Hematopoietic multipotent progenitor cell treated with erythropoietin and hydrocortisone succinate and interleukin-3 and kit ligand, for 8 days (in vitro differentiated cells): Measurements from ENCODE around the gene LONP2.

Experiments
- DNase-seq: peaks from one replicate; pipeline ENCODE4 v3.0.0-alpha.2; 2015

Gene LONP2

DNA sequence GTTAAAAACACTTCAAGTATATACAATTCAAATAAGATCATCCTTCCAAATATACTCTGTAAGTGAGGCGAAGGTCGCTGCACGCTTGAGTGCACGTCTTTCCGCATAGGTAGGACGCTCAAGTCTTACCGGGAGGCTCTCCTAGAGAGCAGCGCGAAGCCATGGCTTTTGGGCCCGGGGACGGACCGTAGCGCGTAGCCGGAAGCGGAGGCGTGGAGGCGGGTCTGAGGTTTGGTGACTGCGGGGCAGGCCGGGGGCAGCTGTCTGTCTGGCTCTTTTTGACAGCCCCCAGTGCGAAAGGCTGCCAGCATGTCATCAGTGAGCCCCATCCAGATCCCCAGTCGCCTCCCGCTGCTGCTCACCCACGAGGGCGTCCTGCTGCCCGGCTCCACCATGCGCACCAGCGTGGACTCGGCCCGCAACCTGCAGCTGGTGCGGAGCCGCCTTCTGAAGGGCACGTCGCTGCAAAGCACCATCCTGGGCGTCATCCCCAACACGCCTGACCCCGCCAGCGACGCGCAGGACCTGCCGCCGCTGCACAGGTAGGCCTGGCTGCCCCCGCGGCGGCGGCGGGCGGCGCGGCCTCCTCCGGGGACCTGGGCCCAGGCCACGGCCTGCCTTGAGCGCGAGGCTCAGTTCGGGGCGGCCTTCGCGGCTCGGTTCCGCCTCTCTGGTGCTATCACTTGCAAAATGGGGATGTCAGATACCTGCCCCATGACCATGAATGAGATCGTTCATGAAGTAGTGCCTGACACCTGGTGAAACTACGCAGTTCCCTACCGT is at the start of gene LONP2:
LONP2 (plus strand) TSS at position 221 of the 783 bp plus-strand sequence; CDS start at position 310, 89 bp downstream.
- DNase-seq: peak; percentile 92

- no peak for DNase-seq
Measured at GRCh38 chr16:48194828-48195556, 49.1 kb upstream of the LONP2 start.

DNA sequence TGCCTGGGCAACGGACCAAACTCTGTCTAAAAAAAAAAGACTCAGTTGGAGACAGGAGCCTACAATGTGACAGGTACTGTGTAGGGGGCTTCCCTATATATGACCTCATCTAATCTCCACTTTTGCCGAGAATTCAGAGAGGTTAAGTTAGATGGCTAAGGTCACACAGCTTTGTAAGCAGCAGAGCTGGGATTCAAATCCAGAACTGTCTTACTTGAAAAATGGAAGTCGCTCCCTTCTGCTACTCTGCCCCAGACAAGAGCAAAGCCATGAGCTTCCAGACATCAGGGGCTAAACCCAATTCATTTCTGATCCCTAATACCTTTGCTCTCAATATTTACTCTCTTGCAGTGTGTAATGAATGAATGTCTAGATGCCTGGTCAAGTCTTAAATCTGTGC is 46.8 kb upstream of the LONP2 start:
- DNase-seq: no peak

DNA sequence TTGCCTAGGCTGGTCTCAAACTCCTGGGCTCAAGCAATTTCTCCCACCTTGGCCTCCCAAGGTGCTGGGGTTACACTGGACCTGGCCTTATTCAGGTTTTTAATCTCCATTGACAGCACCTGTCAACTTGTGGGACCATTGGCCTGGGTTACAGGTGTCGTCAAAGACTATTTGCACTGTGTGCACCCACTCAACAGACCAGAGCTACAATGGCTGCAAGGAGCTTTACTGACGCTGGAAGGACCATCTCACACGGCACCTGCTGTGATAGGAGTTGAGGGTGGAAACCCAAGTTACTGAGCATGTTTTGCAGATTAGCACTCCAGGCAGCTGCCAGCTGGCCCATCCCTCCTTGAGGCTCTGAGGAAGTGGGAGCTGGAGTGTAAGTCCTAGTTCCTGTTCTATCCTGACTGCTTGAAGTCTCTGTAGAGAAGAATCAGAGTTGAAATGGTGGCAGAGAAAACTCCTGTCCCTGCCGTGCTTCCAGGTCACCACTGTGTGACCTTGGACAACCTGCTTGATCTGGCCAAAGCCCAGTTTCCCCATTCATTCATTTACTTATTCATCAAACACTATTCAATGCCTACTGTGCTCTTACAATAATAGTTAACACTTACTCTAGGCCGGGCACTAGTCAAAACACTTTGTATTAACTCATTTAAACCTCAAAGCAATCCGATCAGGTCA is 42.4 kb upstream of the LONP2 start:
- DNase-seq: no peak

- no peak for DNase-seq
Measured at GRCh38 chr16:48203974-48204824, 39.9 kb upstream of the LONP2 start.

GRCh38 chr16:48204825-48205151 is 39.3 kb upstream of the LONP2 start:
- no peak for DNase-seq

DNA sequence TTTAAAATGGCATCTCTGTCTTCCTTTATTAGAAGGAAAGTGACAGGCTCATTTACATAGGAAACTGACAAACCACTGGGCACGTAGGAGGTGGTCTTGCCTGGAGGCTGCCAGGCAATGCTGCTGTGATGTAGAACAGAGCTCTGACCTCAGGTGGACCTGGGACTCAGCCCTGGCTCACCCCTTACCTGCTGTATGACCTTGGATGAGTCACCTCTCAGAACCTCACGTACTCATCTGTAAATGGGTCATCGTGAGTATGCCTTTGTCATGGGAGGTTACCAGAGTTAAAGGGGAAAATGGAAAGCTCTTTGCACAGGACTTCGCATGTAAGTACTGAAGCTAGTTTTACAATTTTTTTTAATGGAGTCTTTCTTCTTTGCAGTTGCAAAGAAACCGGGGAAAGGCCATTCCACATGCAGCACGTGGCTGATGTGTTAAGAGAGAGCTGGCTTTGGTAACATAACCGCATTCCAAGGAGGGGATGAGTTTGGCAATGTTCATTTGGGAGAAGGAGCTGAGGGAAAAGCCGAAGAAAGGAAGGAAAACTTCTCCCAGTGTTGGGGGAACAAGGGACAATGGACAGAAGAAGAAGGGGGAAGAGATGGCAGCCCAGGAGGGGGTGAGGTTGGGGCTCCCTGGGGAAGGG is 37.4 kb upstream of the LONP2 start:
- DNase-seq: no peak

DNA sequence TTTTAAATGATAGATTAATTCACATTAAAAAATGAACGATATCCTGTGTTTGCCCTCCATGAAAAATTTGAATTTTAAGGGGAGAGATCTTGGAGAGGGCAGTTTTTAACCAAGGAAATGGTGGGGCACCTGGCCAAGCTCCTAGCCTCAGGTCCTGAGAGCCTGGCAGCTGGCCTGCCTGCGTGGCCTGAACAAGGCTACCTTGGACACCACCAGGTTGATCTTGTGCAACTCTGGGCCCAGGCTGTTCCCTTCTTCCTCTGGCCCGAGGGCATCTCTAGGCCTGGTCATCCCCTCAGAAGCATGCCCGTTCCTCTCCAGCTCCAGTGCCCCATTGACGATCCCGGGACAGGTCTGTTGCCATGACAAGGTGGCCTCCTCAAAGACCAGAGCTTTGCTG is 33.4 kb upstream of the LONP2 start:
- DNase-seq: no peak

- DNase-seq: no peak
Measured at GRCh38 chr16:48212033-48212432, 32.1 kb upstream of the LONP2 start.

DNA sequence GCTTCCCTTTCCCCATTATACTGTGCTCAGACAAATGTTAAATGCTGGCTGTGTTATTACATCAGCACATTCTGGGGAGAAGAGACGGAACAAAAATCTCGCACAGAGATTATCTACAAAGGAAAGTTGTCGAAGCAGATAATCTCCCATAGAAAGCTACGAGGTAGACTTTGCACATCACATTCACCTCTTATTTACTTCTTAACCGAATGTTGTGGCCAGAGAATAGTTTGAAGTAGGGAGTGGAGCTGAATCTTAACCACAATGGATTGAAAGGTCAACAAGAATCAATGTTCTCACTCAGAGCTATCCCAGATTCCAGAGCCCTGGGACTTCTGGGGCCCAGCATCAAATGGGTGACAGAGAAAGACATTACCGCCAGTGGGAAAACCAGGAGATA is 28.4 kb upstream of the LONP2 start:
- DNase-seq: no peak

DNA sequence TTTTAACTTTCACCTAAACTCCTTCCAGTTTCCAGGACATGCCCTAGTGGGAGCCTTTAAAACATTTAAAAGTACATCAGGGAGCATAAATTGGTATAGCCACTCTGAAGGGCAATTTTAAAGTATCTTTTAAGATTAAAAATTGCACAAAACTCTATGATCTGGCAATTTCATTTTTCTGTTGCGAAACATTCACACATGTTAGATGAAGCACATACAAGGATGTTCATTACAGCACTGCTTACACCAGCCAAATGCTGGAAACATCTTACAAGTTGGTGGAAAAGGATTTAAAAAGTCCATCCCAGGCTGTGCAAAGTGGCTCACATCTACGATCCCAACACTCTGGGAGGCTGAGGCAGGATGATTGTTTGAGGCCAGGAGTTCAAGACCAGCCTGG is 26.4 kb upstream of the LONP2 start:
- DNase-seq: no peak

GRCh38 chr16:48218473-48218872 is 25.6 kb upstream of the LONP2 start:
- no peak for DNase-seq

- no peak for DNase-seq
Measured at GRCh38 chr16:48220891-48221290, 23.2 kb upstream of the LONP2 start.

DNA sequence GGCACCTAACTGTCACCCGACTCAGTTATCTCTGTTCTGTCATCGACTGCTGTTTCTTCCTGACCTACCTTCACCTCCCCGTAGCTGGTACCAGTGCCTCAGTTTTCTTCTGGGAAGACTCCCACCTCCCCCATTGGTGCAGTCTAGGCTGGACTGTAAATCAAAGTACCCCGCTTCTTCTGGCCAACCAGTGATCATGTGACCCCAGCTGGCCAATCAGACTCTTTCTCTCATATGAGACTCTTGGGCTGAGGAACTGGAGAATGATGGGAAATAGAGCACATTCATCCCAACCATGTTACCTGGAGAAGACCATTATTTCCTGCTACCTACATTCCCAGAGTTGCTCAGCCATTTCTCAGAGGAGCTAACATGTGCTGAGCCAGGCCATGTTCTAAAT is 20.6 kb upstream of the LONP2 start:
- no peak for DNase-seq

GRCh38 chr16:48225456-48225855 is 18.6 kb upstream of the LONP2 start:
- DNase-seq: no peak

GRCh38 chr16:48231727-48232492 is 12.2 kb upstream of the LONP2 start:
- DNase-seq: peak; percentile 55

DNA sequence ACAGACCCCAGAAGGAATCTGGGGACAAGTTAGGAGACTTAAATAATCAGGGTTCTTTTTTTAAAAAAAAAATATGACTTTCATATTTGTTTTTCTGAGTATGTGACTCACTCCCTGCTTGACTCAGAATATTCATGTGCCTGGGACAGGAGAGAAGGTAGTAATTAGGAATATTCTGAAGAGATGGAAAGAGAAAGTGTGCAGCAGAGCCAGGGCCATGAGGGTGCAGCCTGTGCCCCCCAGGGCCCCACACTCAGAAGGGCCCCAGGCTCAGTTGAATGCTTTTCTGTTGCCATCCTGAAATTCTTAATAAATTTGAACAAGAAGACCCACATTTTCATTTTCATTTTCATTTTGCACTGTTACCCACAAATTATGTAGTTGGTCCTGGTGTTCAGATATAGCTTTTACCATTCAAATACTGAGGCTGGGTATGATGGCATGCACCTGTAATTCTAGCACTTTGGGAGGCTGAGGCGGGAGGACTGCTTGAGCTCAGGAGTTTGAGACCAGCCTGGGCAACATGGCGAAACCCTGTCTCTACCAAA is 11.5 kb upstream of the LONP2 start:
- no peak for DNase-seq

DNA sequence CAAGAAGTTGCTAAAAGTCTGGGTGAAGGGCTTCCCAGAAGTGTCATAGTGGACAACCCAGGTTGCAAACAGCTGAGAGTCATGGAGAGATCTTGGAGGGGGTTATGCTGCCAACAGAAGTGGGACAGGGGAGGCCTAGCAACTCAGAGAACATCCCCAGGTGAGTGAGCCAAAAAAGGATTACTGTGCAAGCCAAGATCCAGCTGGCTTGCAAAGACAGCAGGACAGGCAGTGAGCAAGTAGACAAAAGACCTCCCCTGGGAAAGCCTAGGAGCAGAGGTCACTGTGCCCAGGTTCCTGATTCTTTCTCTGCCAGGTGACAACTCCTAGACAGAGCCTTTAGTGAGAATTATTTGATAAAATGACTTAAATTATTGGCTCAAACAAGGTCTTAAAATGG is 9.5 kb upstream of the LONP2 start:
- DNase-seq: no peak

DNA sequence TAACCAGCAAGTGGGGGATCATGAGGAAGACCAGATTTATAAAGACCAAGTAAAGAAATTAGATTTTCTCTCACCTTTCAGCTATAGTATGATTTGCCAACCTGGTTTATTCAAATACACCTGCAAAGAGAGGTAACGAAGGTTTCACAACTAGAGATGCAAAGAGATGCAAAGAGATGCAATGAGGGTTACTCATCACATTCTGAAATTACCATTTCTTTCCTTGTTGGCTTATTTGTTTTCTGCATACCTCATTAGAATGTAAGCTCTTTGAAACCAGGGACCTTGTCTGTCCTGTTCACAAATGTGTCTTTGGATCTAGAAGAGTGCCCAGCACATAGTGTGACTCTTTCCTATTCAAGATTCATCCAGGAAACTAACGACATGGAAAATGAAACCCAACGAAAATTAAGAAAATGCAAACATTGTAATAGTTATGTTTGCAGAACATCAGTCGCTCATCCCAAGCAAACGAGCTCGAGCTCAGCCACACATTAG is 9.0 kb upstream of the LONP2 start:
- no peak for DNase-seq

GRCh38 chr16:48235556-48236136 is 8.5 kb upstream of the LONP2 start:
- no peak for DNase-seq

DNA sequence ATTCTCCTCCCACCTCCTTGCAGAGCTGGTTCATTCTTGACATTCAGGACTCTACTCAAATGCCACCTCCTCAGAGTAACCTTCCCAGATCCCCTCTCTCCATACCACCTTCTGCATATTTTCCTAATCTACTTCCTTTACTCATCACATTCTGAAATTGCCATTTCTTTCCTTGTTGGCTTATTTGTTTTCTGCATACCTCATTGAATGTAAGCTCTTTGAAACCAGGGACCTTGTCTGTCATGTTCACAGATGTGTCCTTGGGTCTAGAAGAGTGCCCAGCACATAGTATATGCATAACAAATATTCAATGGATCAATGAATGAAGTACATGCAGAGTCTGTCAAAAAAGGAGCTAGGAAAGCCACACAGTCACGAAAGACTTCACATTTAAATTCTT is 7.8 kb upstream of the LONP2 start:
- DNase-seq: no peak
